Erythroblast (primary cell): Measurements from ENCODE around the gene TUBB2A.

Experiments
- GATA1 ChIP-seq: IDR thresholded peaks from 2 replicates; pipeline ENCODE4 v1.6.1; 2011; ENCODE audit warnings: low read depth, mild to moderate bottlenecking, control low read depth, low read length, moderate library complexity
- POLR2A ChIP-seq: IDR thresholded peaks from 2 replicates; pipeline ENCODE4 v1.6.1; 2011; ENCODE audit warnings: mild to moderate bottlenecking, low read length

DNA sequence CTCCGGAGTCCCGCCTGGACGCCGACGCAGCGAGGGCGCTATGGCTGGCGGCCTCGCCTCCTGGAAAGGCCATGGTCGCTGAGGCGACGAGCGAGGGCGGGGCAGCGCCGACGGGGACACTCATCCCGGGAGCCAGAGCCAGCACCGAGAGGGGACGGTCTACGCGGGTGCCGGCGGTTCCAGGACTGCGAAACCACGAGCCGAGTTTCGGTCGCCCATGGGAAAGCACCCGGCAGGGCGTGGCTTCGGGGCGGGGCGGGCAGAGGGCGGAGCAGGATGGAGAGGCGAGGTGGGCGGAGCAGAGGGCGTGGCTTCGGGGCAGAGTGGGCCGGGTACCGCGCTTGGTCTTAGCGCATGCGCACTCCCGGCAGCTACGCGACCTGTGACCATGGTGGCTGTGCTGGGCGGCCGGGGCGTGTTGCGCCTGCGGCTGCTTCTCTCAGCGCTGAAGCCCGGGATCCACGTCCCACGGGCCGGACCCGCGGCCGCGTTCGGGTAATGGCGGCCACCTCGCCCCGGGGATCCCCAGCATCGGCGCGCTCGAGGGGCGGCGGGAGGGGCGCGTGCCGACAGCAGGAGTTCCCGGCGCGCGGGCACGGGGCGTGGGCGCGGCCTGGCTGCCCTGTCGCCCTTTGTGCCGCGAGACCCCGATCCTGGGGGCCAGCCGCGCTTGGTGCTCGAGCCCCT, 38.8 kb downstream of the TUBB2A start, which contains the start of gene BPHL:
- TF ChIP-seq POLR2A (peak; percentile 68), GATA1 (no peak)
